K562 (cell line): ENCODE measurements around the gene TMEM247. TPM values are rescaled to one million over a fixed set of nuclear protein-coding genes. Genes with fewer than 3 reads are reported as not detected.

Experiments
- ATAC-seq: fragments of 200-7000 bp; cut with Tn5 transposase; 3 replicates; pipeline ENCODE4 v1.9.1; 2020; ENCODE audit warnings: moderate library complexity
- BruUV-seq: library from RNA; stranded (reverse); fragments of 400-500 nt; replicated peaks from 2 replicates; lab custom pipeline; 2021; lab: Mats Ljungman, UMichigan
- CTCF ChIA-PET: fragments of 300-600 bp; formaldehyde crosslinking; extraction: SDS; loops from one replicate; lab custom pipeline; 2021; ENCODE audit warnings: low intra/inter-chr PET ratio; lab: Yijun Ruan, JAX
- POLR2A ChIA-PET: fragments of 300-600, 350-650 bp; sonication (Branson Sonifier 250); formaldehyde crosslinking; extraction: SDS; loops from one replicate; lab custom pipeline; 2021; ENCODE audit warnings: antibody characterized with exemption, inconsistent platforms; lab: Yijun Ruan, JAX
- DNase-seq, 4 experiments: peaks; one replicate each; pipeline versions ENCODE4 v3.0.0 to v3.0.0-alpha.2; 2011 to 2018; ENCODE audit warnings: low spot score in 3 of 4, mixed read lengths in 3 of 4; ENCODE audit errors: extremely low read depth in 1 of 4
- FAIRE-seq: peaks from 2 replicates; lab custom pipeline; 2011; peaks lifted over from hg19 to GRCh38; lab: Jason Lieb, UNC
- H2AFZ ChIP-seq: 2 replicates; pipeline ENCODE4 v1.6.0; 2011; ENCODE audit warnings: low read depth, low read length, control low read depth, inconsistent platforms
- H3K27ac ChIP-seq: fragments of 200-600 bp; 3 replicates; pipeline ENCODE4 v1.8.0; 2011; ENCODE audit warnings: low read depth, mild to moderate bottlenecking, control low read depth, inconsistent platforms, low read length, moderate library complexity, mixed read lengths; ENCODE audit errors: extremely low read depth
- H3K27me3 ChIP-seq, 2 experiments: fragments of 300-600 bp in 1 of 2; 2 replicates in 1 of 2; 3 replicates in 1 of 2; pipeline versions ENCODE4 v1.6.0 to v1.8.0; 2011; ENCODE audit warnings: inconsistent platforms in 2 of 2, low read length in 2 of 2, mild to moderate bottlenecking in 1 of 2, mixed read lengths in 1 of 2, moderate library complexity in 1 of 2; ENCODE audit not compliant: control insufficient read depth in 2 of 2, insufficient read depth in 2 of 2
- H3K36me3 ChIP-seq: fragments of 300-600 bp; 3 replicates; pipeline ENCODE4 v1.8.0; 2011; ENCODE audit warnings: mild to moderate bottlenecking, low read length, inconsistent platforms; ENCODE audit not compliant: control insufficient read depth, insufficient read depth
- H3K4me1 ChIP-seq, 2 experiments: fragments of 200-600 bp in 1 of 2; replicated peaks in 1 of 2; 2 replicates in 1 of 2; 3 replicates in 1 of 2; pipeline versions ENCODE4 v1.5.1 to v1.8.0; 2011; ENCODE audit warnings: inconsistent platforms in 2 of 2, low read length in 2 of 2, mild to moderate bottlenecking in 1 of 2, mixed read lengths in 1 of 2, moderate library complexity in 1 of 2; ENCODE audit not compliant: control insufficient read depth in 2 of 2, insufficient read depth in 2 of 2
- H3K4me2 ChIP-seq: 2 replicates; pipeline ENCODE4 v1.6.1; 2011; ENCODE audit warnings: low read length, control low read depth, inconsistent platforms, mixed read lengths; ENCODE audit not compliant: insufficient read depth
- H3K4me3 ChIP-seq: fragments of 200-600 bp; sonication (generic), shearing (Covaris generic); 2 replicates; pipeline ENCODE4 v1.5.1; 2016; ENCODE audit warnings: control low read depth, inconsistent platforms
- H3K79me2 ChIP-seq: fragments of 200-600 bp; 3 replicates; pipeline ENCODE4 v1.8.0; 2011; ENCODE audit warnings: low read length, inconsistent platforms; ENCODE audit not compliant: control insufficient read depth, insufficient read depth
- H3K9ac ChIP-seq, 2 experiments: 2 replicates each; pipeline versions ENCODE4 v1.6.0 to v1.6.1; 2011; ENCODE audit warnings: low read depth in 2 of 2, low read length in 2 of 2, control low read depth in 1 of 2, inconsistent platforms in 1 of 2, mild to moderate bottlenecking in 1 of 2, mixed read lengths in 1 of 2; ENCODE audit not compliant: insufficient read depth in 1 of 2
- H3K9me1 ChIP-seq: one replicate; pipeline ENCODE4 v1.6.0; 2011; ENCODE audit warnings: inconsistent platforms, mild to moderate bottlenecking, low read length, moderate library complexity; ENCODE audit not compliant: control insufficient read depth, insufficient read depth
- H3K9me3 ChIP-seq: replicated peaks from 2 replicates; pipeline ENCODE4 v1.5.1; 2011; ENCODE audit warnings: low read depth, low read length, inconsistent platforms; ENCODE audit not compliant: control insufficient read depth, insufficient read depth
- H4K20me1 ChIP-seq: replicated peaks from 2 replicates; pipeline ENCODE4 v1.6.1; 2011; ENCODE audit warnings: low read length, inconsistent platforms, mixed read lengths; ENCODE audit not compliant: control insufficient read depth, insufficient read depth
- CXXC5 ChIP-seq: fragments of 250-450 bp; sonication (Bioruptor Pico); IDR thresholded peaks from 2 replicates; pipeline ENCODE4 v1.8.0; 2022; ENCODE audit warnings: inconsistent platforms, mild to moderate bottlenecking, moderate library complexity
- MGA ChIP-seq: fragments of 450-650 bp; IDR thresholded peaks from 2 replicates; pipeline ENCODE4 v1.6.1; 2016; ENCODE audit warnings: mild to moderate bottlenecking, moderate library complexity
- YY1 ChIP-seq, 3 experiments: IDR thresholded peaks; 2 replicates each; pipeline ENCODE4 v1.6.1; 2011; ENCODE audit warnings: low read length in 2 of 3, mild to moderate bottlenecking in 2 of 3, moderate library complexity in 2 of 3, borderline replicate concordance in 1 of 3, control low read depth in 1 of 3, low read depth in 1 of 3; ENCODE audit not compliant: insufficient read depth in 3 of 3, insufficient replicate concordance in 2 of 3, control insufficient read depth in 1 of 3, insufficient read length in 1 of 3; ENCODE audit errors: extremely low read depth in 1 of 3
- ZBTB1 ChIP-seq: sonication (generic); formaldehyde crosslinking; IDR thresholded peaks from 2 replicates; pipeline ENCODE4 v1.8.1; 2023; ENCODE audit warnings: missing genetic modification reagents, low read depth, mild to moderate bottlenecking, borderline replicate concordance
- ZNF740 ChIP-seq, 3 experiments: fragments of 200-800 bp in 1 of 3; sonication (Bioruptor generic) in 1 of 3; sonication (generic) in 1 of 3; formaldehyde crosslinking in 1 of 3; IDR thresholded peaks; 2 replicates each; pipeline versions ENCODE4 v1.6.1 to v1.8.0; 2016 to 2022; ENCODE audit warnings: mild to moderate bottlenecking in 2 of 3, missing compliant biosample characterization in 2 of 3, missing genetic modification characterization in 2 of 3, missing genetic modification reagents in 1 of 3
- WGBS: fragments of 100-300 bp; shearing (Covaris generic); methylation state at CpG from one replicate; pipeline ENCODE4 v1.1.6; 2016; ENCODE audit warnings: low coverage, mixed read lengths; ENCODE audit not compliant: insufficient coverage; ENCODE audit errors: missing lambda C conversion rate; 5-methylcytosine and 5-hydroxymethylcytosine counted together
- in situ Hi-C: fragments of 300-500 bp; cut with MboI; formaldehyde crosslinking; loops from 4 replicates; pipeline ENCODE4 v1.15.0; 2018; ENCODE audit warnings: inconsistent platforms, mixed read lengths
- intact Hi-C: fragments of 100-400 bp; cut with micrococcal nuclease; formaldehyde crosslinking; loops from 2 replicates; pipeline ENCODE4 v1.14.2; 2022
- polyA plus RNA-seq, 8 experiments: library from polyadenylated mRNA; depleted of rRNA in 4 of 8; stranded (reverse) in 5 of 8; unstranded in 3 of 8; fragments of >200 nt; fragmentation: Nextera tagmentation in 2 of 8; fragmentation: Illumina TruSeq in 1 of 8; extraction: Ambion mirVana in 2 of 8; extraction: Trizol in 1 of 8; gene quantifications; 2 replicates each; pipeline versions ENCODE4 v1.2.1 to v1.2.3, GENCODE V29; 2011 to 2014; ENCODE audit warnings: inconsistent platforms in 1 of 8, missing spikeins in 1 of 8
- total RNA-seq, 7 experiments: library from RNA; depleted of rRNA in 6 of 7; stranded (reverse); fragments of >200 nt in 6 of 7; fragmentation: Illumina TruSeq in 2 of 7; extraction: Trizol in 2 of 7; gene quantifications; 2 replicates each; pipeline versions ENCODE4 v1.2.1 to v1.2.3, GENCODE V29; 2011 to 2021; ENCODE audit warnings: low replicate concordance in 1 of 7

The TMEM247 gene
- total and polyA plus RNA-seq, 9 of the 15 experiments (the other 6 are each of a cell fraction or from before 2014, with no cell fraction given), result 0.24 to 4.7 (median 3.1) TPM

- intact Hi-C loops, result no loop called here
- Histone ChIP-seq H2AFZ (peak overlapping the region; percentile 75), H3K9me1 (no peaks in the 10 kb centered on the region), H3K27ac (peak overlapping the region; percentile 6; the same call in 1 of the 3 replicates), H3K79me2 (no peaks in the 10 kb centered on the region; the same call in 2 of the 3 replicates), H3K4me3 (no peak overlapping the region), H3K27me3 (peaks cover 0 to 2% of the 10 kb centered on the region in 2 experiments; a peak in 2 of 5 replicates), H3K4me2 (peak overlapping the region; percentile 69), H4K20me1 (no peaks in the 10 kb centered on the region), H3K36me3 (no peaks in the 10 kb centered on the region), H3K9ac (no peak overlapping the region; a peak in 1 of 4 replicates), H3K9me3 (no peaks in the 10 kb centered on the region; the same call in 1 of the 2 replicates), H3K4me1 (peaks cover 7 to 11% of the 10 kb centered on the region in 2 experiments; a peak in 4 of 5 replicates)
- ChIA-PET POLR2A (interaction anchor here (0.9 to 1.2 kb wide), 4 partner anchors 10 to 19 kb away, joined by 3 to 5 read pairs (median 4); no protein-coding TSS in a partner anchor), CTCF (no interaction called here)
- 28% methylated on average over 10 of the region's 10 CpGs for WGBS
- ATAC-seq (peak; percentile 63; the same call in 1 of the 3 replicates), DNase-seq (no peak), FAIRE-seq (no peak)
- in situ Hi-C loops, result no loop called here
- no TSS peak for BruUV-seq
- peak; percentile 7; the same call in 1 of the 2 replicates for TF ChIP-seq CXXC5 (CRISPR knock-in tag)
- TF ChIP-seq MGA, result 0 out of 2 replicates have a peak, but pooled peaks have one; percentile 1
- TF ChIP-seq ZNF740 (CRISPR knock-in tag; IDR thresholded peaks at IDR 0.05), result no peak
- 0 out of 4 replicates have a peak, but pooled peaks of 1 of the 2 experiments have one; percentile 8 for TF ChIP-seq ZNF740 (tag; IDR thresholded peaks at IDR 0.05)
- no peak for TF ChIP-seq ZBTB1 (CRISPR knock-in tag)
- peak in 1 of 3 experiments; percentile 58 for TF ChIP-seq YY1 (IDR thresholded peaks at IDR 0.05; ENCODE audit: borderline replicate concordance in 1 of 3, control insufficient read depth in 1 of 3, extremely low read depth in 1 of 3, insufficient read depth in 3 of 3, insufficient read length in 1 of 3, insufficient replicate concordance in 2 of 3, low read depth in 1 of 3, low read length in 2 of 3)
Measured at GRCh38 chr2:46477925-46478324, 1.4 kb upstream of the TMEM247 start.
